ENCODE data around the gene FRMD7. TPM values are rescaled to one million over a fixed set of nuclear protein-coding genes. Genes with fewer than 3 reads are reported as not detected.

FRMD7 gene
- total RNA-seq, 3 donors from 2014 or later (not counting 1 experiment from before 2014, with no cell fraction given): not detected

- Histone ChIP-seq H3K27me3 (ENCODE audit: control insufficient read depth, insufficient read depth, low read length) (no peaks in the 10 kb centered on the region), H3K36me3 (ENCODE audit: control insufficient read depth, insufficient read depth, low read length) (no peaks in the 10 kb centered on the region), H3K4me1 (ENCODE audit: control insufficient read depth, insufficient read depth, low read length) (no peaks in the 10 kb centered on the region), H3K4me3 (ENCODE audit: low read length) (no peak overlapping the region), H3K9me3 (ENCODE audit: control insufficient read depth, insufficient read depth, low read length) (no peaks in the 10 kb centered on the region), H3K27ac (ENCODE audit: low read length) (no peak overlapping the region)
- Mint-ChIP-seq H3K27me3 (ENCODE audit: low read depth in 2 of 2) (peaks cover 2 to 27% of the 10 kb centered on the region in 2 donors), H3K36me3 (no peaks in the 10 kb centered on the region), H3K4me3 (no peak overlapping the region), H3K4me1 (no peaks in the 10 kb centered on the region), H3K27ac (no peak overlapping the region), H3K9me3 (no peaks in the 10 kb centered on the region)
- 85% methylated on average over 3 of the region's 4 CpGs for whole genome bisulfite sequencing (ENCODE audit: insufficient coverage)
- intact Hi-C loops (cut with micrococcal nuclease): no loop called here
- ATAC-seq (no peak), DNase-seq (no peak)
- TF ChIP-seq CTCF (IDR thresholded peaks at IDR 0.05): no peak
These were observed 6.9 kb downstream of the FRMD7 start for GRCh38 chrX:132120913-132121312.

- H3K4me1 Mint-ChIP-seq: no peaks in the 10 kb centered on the region
- ATAC-seq (no peak), DNase-seq (no peak)
- H3K4me1 ChIP-seq (ENCODE audit: control insufficient read depth, insufficient read depth, low read length): no peaks in the 10 kb centered on the region
- H3K27me3 ChIP-seq (ENCODE audit: control insufficient read depth, insufficient read depth, low read length): no peaks in the 10 kb centered on the region
- no peaks in the 10 kb centered on the region for H3K36me3 ChIP-seq (ENCODE audit: control insufficient read depth, insufficient read depth, low read length)
- H3K36me3 Mint-ChIP-seq: no peaks in the 10 kb centered on the region
- H3K9me3 Mint-ChIP-seq: no peaks in the 10 kb centered on the region
- H3K27me3 Mint-ChIP-seq (ENCODE audit: low read depth in 2 of 2): peaks cover 0 to 21% of the 10 kb centered on the region in 2 donors
- no peaks in the 10 kb centered on the region for H3K9me3 ChIP-seq (ENCODE audit: control insufficient read depth, insufficient read depth, low read length)
- WGBS (ENCODE audit: insufficient coverage): 97% methylated on average over 9 of the region's 12 CpGs
- intact Hi-C loops (cut with micrococcal nuclease): no loop called here
- H3K27ac ChIP-seq (ENCODE audit: low read length): no peak overlapping the region
- H3K27ac Mint-ChIP-seq: no peak overlapping the region
- H3K4me3 ChIP-seq (ENCODE audit: low read length): no peak overlapping the region
- TF ChIP-seq CTCF (IDR thresholded peaks at IDR 0.05): no peak
- H3K4me3 Mint-ChIP-seq: no peak overlapping the region
These were observed 7.9 kb downstream of the FRMD7 start for GRCh38 chrX:132119821-132120515.

GRCh38 chrX:132119283-132119682 lies 8.5 kb downstream of the FRMD7 start:
- WGBS (ENCODE audit: insufficient coverage): 93% methylated on average over 2 of the region's 3 CpGs
- no peaks in the 10 kb centered on the region for H3K36me3 Mint-ChIP-seq
- TF ChIP-seq CTCF (IDR thresholded peaks at IDR 0.05): no peak
- no peaks in the 10 kb centered on the region for H3K9me3 Mint-ChIP-seq
- no peaks in the 10 kb centered on the region for H3K36me3 ChIP-seq (ENCODE audit: control insufficient read depth, insufficient read depth, low read length)
- ATAC-seq: no peak
- intact Hi-C loops (cut with micrococcal nuclease): no loop called here
- H3K4me3 ChIP-seq (ENCODE audit: low read length): no peak overlapping the region
- H3K4me3 Mint-ChIP-seq: no peak overlapping the region
- H3K27ac Mint-ChIP-seq: no peak overlapping the region
- no peaks in the 10 kb centered on the region for H3K4me1 Mint-ChIP-seq
- no peak overlapping the region for H3K27ac ChIP-seq (ENCODE audit: low read length)
- no peak for DNase-seq
- no peaks in the 10 kb centered on the region for H3K4me1 ChIP-seq (ENCODE audit: control insufficient read depth, insufficient read depth, low read length)
- H3K27me3 Mint-ChIP-seq (ENCODE audit: low read depth in 2 of 2): peaks cover 0 to 24% of the 10 kb centered on the region in 2 donors
- H3K9me3 ChIP-seq (ENCODE audit: control insufficient read depth, insufficient read depth, low read length): no peaks in the 10 kb centered on the region
- no peaks in the 10 kb centered on the region for H3K27me3 ChIP-seq (ENCODE audit: control insufficient read depth, insufficient read depth, low read length)

GRCh38 chrX:132118358-132118757 lies 9.5 kb downstream of the FRMD7 start:
- no peak for ATAC-seq
- no peaks in the 10 kb centered on the region for H3K27me3 ChIP-seq (ENCODE audit: control insufficient read depth, insufficient read depth, low read length)
- no peaks in the 10 kb centered on the region for H3K9me3 Mint-ChIP-seq
- no peak overlapping the region for H3K27ac Mint-ChIP-seq
- no peaks in the 10 kb centered on the region for H3K36me3 Mint-ChIP-seq
- 100% methylated on average over 4 of the region's 4 CpGs for WGBS (ENCODE audit: insufficient coverage)
- H3K27ac ChIP-seq (ENCODE audit: low read length): no peak overlapping the region
- H3K4me1 ChIP-seq (ENCODE audit: control insufficient read depth, insufficient read depth, low read length): no peaks in the 10 kb centered on the region
- H3K4me3 Mint-ChIP-seq: no peak overlapping the region
- DNase-seq: no peak
- no peak overlapping the region for H3K4me3 ChIP-seq (ENCODE audit: low read length)
- intact Hi-C loops (cut with micrococcal nuclease): no loop called here
- H3K27me3 Mint-ChIP-seq (ENCODE audit: low read depth in 2 of 2): peaks cover 2 to 21% of the 10 kb centered on the region in 2 donors
- no peaks in the 10 kb centered on the region for H3K36me3 ChIP-seq (ENCODE audit: control insufficient read depth, insufficient read depth, low read length)
- no peaks in the 10 kb centered on the region for H3K4me1 Mint-ChIP-seq
- no peaks in the 10 kb centered on the region for H3K9me3 ChIP-seq (ENCODE audit: control insufficient read depth, insufficient read depth, low read length)
- no peak for TF ChIP-seq CTCF (IDR thresholded peaks at IDR 0.05)
